IMR-90 (cell line): ENCODE results near the gene OPRM1. TPM values are rescaled to one million over a fixed set of nuclear protein-coding genes. Genes with fewer than 3 reads are reported as not detected.

Source experiments
- ATAC-seq: fragments of 200-7000 bp; cut with Tn5 transposase; 2 replicates; pipeline ENCODE4 v1.9.1; 2020; ENCODE audit warnings: low read depth, mild to moderate bottlenecking, moderate library complexity
- BruUV-seq: library from RNA; stranded (reverse); fragments of 400-500 nt; replicated peaks from 2 replicates; lab custom pipeline; 2021; lab: Mats Ljungman, UMichigan
- CTCF ChIA-PET: fragments of 300-600 bp; formaldehyde crosslinking; extraction: SDS; loops from one replicate; lab custom pipeline; 2021; ENCODE audit warnings: antibody characterized with exemption; lab: Yijun Ruan, JAX
- POLR2A ChIA-PET: fragments of 300-600 bp; sonication (Branson Sonifier 250); formaldehyde crosslinking; loops from one replicate; lab custom pipeline; 2022; ENCODE audit warnings: antibody characterized with exemption; ENCODE audit not compliant: unreplicated experiment; lab: Charles Lee
- DNase-seq: peaks from one replicate; pipeline ENCODE4 v3.0.0; 2013
- H2AFZ ChIP-seq: replicated peaks from 2 replicates; pipeline ENCODE3; 2013; ENCODE audit warnings: low read length, mild to moderate bottlenecking; ENCODE audit not compliant: poor library complexity
- H2AK5ac ChIP-seq: 2 replicates; pipeline ENCODE4 v1.6.1; 2013; ENCODE audit warnings: low read depth, low read length, inconsistent platforms
- H2AK9ac ChIP-seq: replicated peaks from 2 replicates; pipeline ENCODE3; 2013; ENCODE audit warnings: mild to moderate bottlenecking, low read depth, low read length, moderate library complexity; ENCODE audit not compliant: poor library complexity
- H2BK120ac ChIP-seq: 2 replicates; pipeline ENCODE4 v1.6.1; 2013; ENCODE audit warnings: low read depth, low read length, inconsistent platforms
- H2BK15ac ChIP-seq: 3 replicates; pipeline ENCODE4 v1.6.1; 2013; ENCODE audit warnings: low read depth, low read length, inconsistent platforms
- H2BK20ac ChIP-seq: 2 replicates; pipeline ENCODE4 v1.6.1; 2013; ENCODE audit warnings: low read depth, mild to moderate bottlenecking, inconsistent platforms, low read length, moderate library complexity
- H2BK5ac ChIP-seq: 2 replicates; pipeline ENCODE4 v1.6.1; 2013; ENCODE audit warnings: mild to moderate bottlenecking, low read depth, low read length, inconsistent platforms; ENCODE audit not compliant: poor library complexity, severe bottlenecking
- H3K14ac ChIP-seq: replicated peaks from 2 replicates; pipeline ENCODE4 v1.6.1; 2013; ENCODE audit warnings: low read depth, low read length, inconsistent platforms
- H3K18ac ChIP-seq: 2 replicates; pipeline ENCODE4 v1.6.1; 2013; ENCODE audit warnings: low read depth, low read length, control low read depth
- H3K23ac ChIP-seq: 2 replicates; pipeline ENCODE4 v1.6.1; 2013; ENCODE audit warnings: low read depth, low read length, inconsistent platforms
- H3K27ac ChIP-seq: 2 replicates; pipeline ENCODE4 v1.5.1; 2013; ENCODE audit warnings: mild to moderate bottlenecking, control low read depth, low read length; ENCODE audit not compliant: insufficient read depth
- H3K27me3 ChIP-seq: 2 replicates; pipeline ENCODE4 v1.6.1; 2013; ENCODE audit warnings: low read length; ENCODE audit not compliant: control insufficient read depth, insufficient read depth
- H3K36me3 ChIP-seq: 2 replicates; pipeline ENCODE4 v1.6.1; 2013; ENCODE audit warnings: low read length, mixed read lengths; ENCODE audit not compliant: control insufficient read depth, insufficient read depth
- H3K4ac ChIP-seq: 2 replicates; pipeline ENCODE4 v1.6.1; 2013; ENCODE audit warnings: low read depth, low read length, inconsistent platforms
- H3K4me1 ChIP-seq: 2 replicates; pipeline ENCODE4 v1.6.1; 2013; ENCODE audit warnings: low read length, mixed read lengths; ENCODE audit not compliant: control insufficient read depth, insufficient read depth
- H3K4me2 ChIP-seq: 2 replicates; pipeline ENCODE4 v1.6.1; 2013; ENCODE audit warnings: low read depth, mild to moderate bottlenecking, control low read depth, low read length, moderate library complexity
- H3K4me3 ChIP-seq: 2 replicates; pipeline ENCODE4 v1.5.1; 2013; ENCODE audit warnings: low read depth, mild to moderate bottlenecking, control low read depth, low read length, moderate library complexity; ENCODE audit not compliant: insufficient read depth
- H3K56ac ChIP-seq: 2 replicates; pipeline ENCODE4 v1.6.1; 2013; ENCODE audit warnings: low read length, inconsistent platforms; ENCODE audit not compliant: insufficient read depth; ENCODE audit errors: extremely low read depth
- H3K79me1 ChIP-seq, 2 experiments: 2 replicates each; pipeline ENCODE4 v1.6.1; 2013; ENCODE audit warnings: low read length in 2 of 2, inconsistent platforms in 1 of 2, low read depth in 1 of 2
- H3K9ac ChIP-seq: 2 replicates; pipeline ENCODE4 v1.6.1; 2013; ENCODE audit warnings: low read depth, low read length, control low read depth
- H3K9me1 ChIP-seq: 2 replicates; pipeline ENCODE4 v1.6.1; 2013; ENCODE audit warnings: low read length, inconsistent platforms; ENCODE audit not compliant: insufficient read depth
- H3K9me3 ChIP-seq: 2 replicates; pipeline ENCODE4 v1.6.1; 2013; ENCODE audit warnings: low read length; ENCODE audit not compliant: control insufficient read depth, insufficient read depth
- H4K20me1 ChIP-seq: 2 replicates; pipeline ENCODE4 v1.6.1; 2013; ENCODE audit warnings: low read length, inconsistent platforms; ENCODE audit not compliant: insufficient read depth
- H4K5ac ChIP-seq: 2 replicates; pipeline ENCODE4 v1.6.1; 2013; ENCODE audit warnings: mild to moderate bottlenecking, low read depth, low read length, control low read depth
- H4K8ac ChIP-seq, 2 experiments: 2 replicates each; pipeline ENCODE4 v1.6.1; 2013; ENCODE audit warnings: low read depth in 2 of 2, low read length in 2 of 2, control low read depth in 1 of 2, inconsistent platforms in 1 of 2
- H4K91ac ChIP-seq: 2 replicates; pipeline ENCODE4 v1.6.1; 2013; ENCODE audit warnings: low read depth, low read length, inconsistent platforms; ENCODE audit not compliant: insufficient read depth
- BHLHE40 ChIP-seq: fragments of 150-350 bp; IDR thresholded peaks from 2 replicates; pipeline ENCODE4 v1.6.1; 2016; ENCODE audit warnings: mild to moderate bottlenecking, low read depth, low read length
- CTCF ChIP-seq: conservative IDR thresholded peaks from 2 replicates; pipeline ENCODE4 v1.5.1; 2012; ENCODE audit warnings: mild to moderate bottlenecking, low read depth, low read length, improper control_type of control experiment
- MXI1 ChIP-seq: IDR thresholded peaks from 2 replicates; pipeline ENCODE4 v1.6.1; 2012; ENCODE audit warnings: low read depth, mild to moderate bottlenecking, low read length, moderate library complexity, borderline replicate concordance
- POLR2A ChIP-seq: IDR thresholded peaks from 2 replicates; pipeline ENCODE4 v1.6.1; 2012; ENCODE audit warnings: mild to moderate bottlenecking, low read depth, low read length
- RFX5 ChIP-seq: IDR thresholded peaks from 2 replicates; pipeline ENCODE4 v1.8.0; 2012; ENCODE audit warnings: low read depth, mild to moderate bottlenecking, low read length, moderate library complexity
- SMC3 ChIP-seq: fragments of 150-350 bp; IDR thresholded peaks from 2 replicates; pipeline ENCODE4 v1.6.1; 2016; ENCODE audit warnings: low read depth, mild to moderate bottlenecking, antibody characterized with exemption, low read length, moderate library complexity
- WGBS, 2 experiments: methylation state at CpG; one replicate each; pipeline versions ENCODE4 v1.1.5 to v1.1.7; 2013; ENCODE audit warnings: missing lambda C conversion rate in 2 of 2; ENCODE audit not compliant: insufficient read length in 1 of 2; ENCODE audit errors: extremely low coverage in 2 of 2; 5-methylcytosine and 5-hydroxymethylcytosine counted together
- dilution Hi-C: fragments of 300-500 bp; cut with HindIII; formaldehyde crosslinking; loops from one replicate; pipeline ENCODE4 v1.14.3; 2018; ENCODE audit warnings: low sequenced_read_pairs; ENCODE audit not compliant: unreplicated experiment
- in situ Hi-C: fragments of 300-500 bp; cut with MboI; formaldehyde crosslinking; loops from 3 replicates; pipeline ENCODE4 v1.14.3; 2019; ENCODE audit warnings: low sequenced_read_pairs, inconsistent platforms, mixed read lengths
- intact Hi-C: fragments of 100-400 bp; cut with micrococcal nuclease; formaldehyde crosslinking; loops from 2 replicates; pipeline ENCODE4 v1.10.0; 2022
- polyA plus RNA-seq, 3 experiments: library from polyadenylated mRNA; depleted of rRNA; stranded (reverse); fragments of >200 nt; gene quantifications; 2 replicates each; pipeline ENCODE4 v1.2.3, GENCODE V29; 2012; ENCODE audit warnings: low replicate concordance in 1 of 3
- total RNA-seq: library from RNA; depleted of rRNA; stranded (reverse); fragments of >200 nt; gene quantifications from 2 replicates; pipeline ENCODE4 v1.2.3, GENCODE V29; 2012

OPRM1 gene
- total and polyA plus RNA-seq, 2 of the 4 experiments (the other 2 are of a cell fraction), result not detected

DNA sequence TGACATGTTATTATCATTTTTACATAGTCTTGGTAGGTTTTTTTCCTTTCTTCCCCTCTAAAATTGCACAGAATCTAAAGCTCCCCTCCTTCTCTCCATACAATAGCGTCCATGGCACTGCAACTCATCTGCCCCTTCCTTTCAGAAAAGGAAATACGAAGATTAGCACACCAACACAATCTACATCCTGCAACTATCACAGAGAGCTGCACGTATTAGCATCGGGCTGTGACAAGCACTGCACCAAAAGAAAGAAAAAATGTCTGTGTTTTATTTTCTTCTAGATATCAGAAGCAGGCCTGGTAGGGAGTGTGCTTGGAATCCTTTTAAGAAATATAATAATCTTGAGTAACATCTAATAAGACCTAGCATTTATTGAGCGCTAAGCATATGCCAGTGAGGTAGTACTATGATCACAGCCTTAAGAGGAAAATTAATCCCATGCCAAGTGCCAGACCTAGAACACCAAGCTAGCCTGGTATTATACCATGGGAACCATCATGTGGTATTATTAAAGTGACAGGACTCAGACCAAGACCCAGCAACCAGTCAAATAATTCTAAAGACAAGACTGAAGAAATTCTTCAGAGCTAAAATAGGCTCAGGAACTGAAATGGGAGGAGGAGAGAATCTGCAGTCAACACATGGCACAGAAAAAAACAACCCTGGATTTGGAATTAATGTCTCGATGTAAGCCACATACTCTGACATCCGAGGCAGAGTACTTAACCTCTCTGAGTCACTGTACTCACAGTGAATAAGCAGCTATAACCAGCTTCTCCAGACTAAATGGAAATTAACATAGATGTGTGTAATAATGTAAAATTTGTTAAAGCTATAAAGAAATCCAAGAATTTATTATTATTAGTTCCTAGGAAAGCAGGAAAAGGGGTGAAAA lies 193.2 kb downstream of the OPRM1 start:
- no peak overlapping the region for H2BK5ac ChIP-seq
- no CpG with 5 or more reads among the region's 7 CpGs for WGBS, 2 experiments
- no peak overlapping the region for H4K91ac ChIP-seq
- no peak for TF ChIP-seq MXI1
- TF ChIP-seq BHLHE40, result no peak
- no peak for TF ChIP-seq RFX5
- no peak for TF ChIP-seq POLR2A
- no peak for TF ChIP-seq CTCF
- TF ChIP-seq SMC3, result no peak
- intact Hi-C loops, result no loop called here
- H3K4ac ChIP-seq, result no peak overlapping the region
- ChIA-PET CTCF (interaction anchor here (0.5 kb wide), 1 partner anchor 329 kb away, joined by 3 read pairs; no protein-coding TSS in a partner anchor), POLR2A (no interaction called here)
- H4K8ac ChIP-seq, result no peak overlapping the region
- no peak overlapping the region for H2AK5ac ChIP-seq
- in situ Hi-C loops, result no loop called here
- H2BK15ac ChIP-seq, result no peak overlapping the region
- H3K79me1 ChIP-seq, result no peaks in the 10 kb centered on the region
- H4K20me1 ChIP-seq, result no peaks in the 10 kb centered on the region
- H4K5ac ChIP-seq, result no peak overlapping the region
- H3K18ac ChIP-seq, result no peak overlapping the region
- H3K27me3 ChIP-seq, result no peaks in the 10 kb centered on the region
- H2BK20ac ChIP-seq, result no peak overlapping the region
- no peak overlapping the region for H2BK120ac ChIP-seq
- no peaks in the 10 kb centered on the region for H3K9me3 ChIP-seq
- H3K4me3 ChIP-seq, result no peak overlapping the region
- peak; percentile 63; the same call in 1 of the 2 replicates for ATAC-seq
- no peak overlapping the region for H2AFZ ChIP-seq
- peaks cover 5% of the 10 kb centered on the region; the same call in 1 of the 2 replicates for H3K4me1 ChIP-seq
- H2AK9ac ChIP-seq, result no peak overlapping the region
- no peak overlapping the region for H3K23ac ChIP-seq
- H3K4me2 ChIP-seq, result no peak overlapping the region
- H3K9ac ChIP-seq, result no peak overlapping the region
- H3K27ac ChIP-seq, result no peak overlapping the region
- H3K36me3 ChIP-seq, result no peaks in the 10 kb centered on the region
- peak; percentile 39 for DNase-seq
- no TSS peak for BruUV-seq
- no peak overlapping the region for H3K14ac ChIP-seq
- H3K56ac ChIP-seq, result no peak overlapping the region
- peaks cover 3% of the 10 kb centered on the region; the same call in 1 of the 2 replicates for H3K9me1 ChIP-seq
- dilution Hi-C loops, result no loop called here
